Keratinocyte (primary cell): Measurements from ENCODE around the gene NPPC. TPM values are rescaled to one million over a fixed set of nuclear protein-coding genes. Genes with fewer than 3 reads are reported as not detected.

ENCODE experiments used
- DNase-seq: peaks from one replicate; pipeline ENCODE4 v3.0.0-alpha.2; 2011; ENCODE audit warnings: low read depth, missing footprints, low spot score
- FAIRE-seq: peaks from 2 replicates; lab custom pipeline; 2011; peaks lifted over from hg19 to GRCh38; lab: Jason Lieb, UNC
- H2AFZ ChIP-seq: 2 replicates; pipeline ENCODE4 v1.6.0; 2012; ENCODE audit warnings: low read length, control low read depth, inconsistent platforms; ENCODE audit not compliant: control insufficient read depth
- H3K27ac ChIP-seq: 2 replicates; pipeline ENCODE4 v1.5.1; 2011; ENCODE audit warnings: low read length; ENCODE audit not compliant: control insufficient read depth, insufficient read depth
- H3K27me3 ChIP-seq: 3 replicates; pipeline ENCODE4 v1.6.0; 2011; ENCODE audit warnings: low read length; ENCODE audit not compliant: control insufficient read depth, insufficient read depth; ENCODE audit errors: extremely low read depth
- H3K36me3 ChIP-seq, 2 experiments: 2 replicates in 1 of 2; 3 replicates in 1 of 2; pipeline ENCODE4 v1.5.1; 2011; ENCODE audit warnings: low read length in 2 of 2, mild to moderate bottlenecking in 1 of 2; ENCODE audit not compliant: control insufficient read depth in 2 of 2, insufficient read depth in 2 of 2; ENCODE audit errors: extremely low read depth in 1 of 2
- H3K4me1 ChIP-seq: 3 replicates; pipeline ENCODE4 v1.5.1; 2011; ENCODE audit warnings: low read length; ENCODE audit not compliant: control insufficient read depth, insufficient read depth; ENCODE audit errors: extremely low read depth
- H3K4me2 ChIP-seq: 3 replicates; pipeline ENCODE4 v1.6.0; 2011; ENCODE audit warnings: low read depth, low read length; ENCODE audit not compliant: control insufficient read depth, insufficient read depth; ENCODE audit errors: extremely low read depth
- H3K4me3 ChIP-seq, 3 experiments: fragments of 200-600 bp in 1 of 3; sonication (generic) in 1 of 3; 2 replicates in 2 of 3; 3 replicates in 1 of 3; pipeline ENCODE4 v1.5.1; 2011 to 2016; ENCODE audit warnings: low read length in 3 of 3, mild to moderate bottlenecking in 3 of 3, control low read depth in 2 of 3, inconsistent platforms in 1 of 3, low read depth in 1 of 3, mixed read lengths in 1 of 3, mixed run types in 1 of 3, moderate library complexity in 1 of 3; ENCODE audit not compliant: control insufficient read depth in 2 of 3, insufficient read depth in 2 of 3; ENCODE audit errors: extremely low read depth in 1 of 3
- H3K79me2 ChIP-seq: 2 replicates; pipeline ENCODE4 v1.6.0; 2012; ENCODE audit warnings: low read length; ENCODE audit not compliant: control insufficient read depth, insufficient read depth
- H3K9ac ChIP-seq: 3 replicates; pipeline ENCODE4 v1.6.0; 2011; ENCODE audit warnings: low read length; ENCODE audit not compliant: control insufficient read depth, insufficient read depth; ENCODE audit errors: extremely low read depth
- H3K9me1 ChIP-seq: 3 replicates; pipeline ENCODE4 v1.6.0; 2011; ENCODE audit warnings: low read length; ENCODE audit not compliant: control insufficient read depth, insufficient read depth; ENCODE audit errors: extremely low read depth
- H3K9me3 ChIP-seq: 2 replicates; pipeline ENCODE4 v1.5.1; 2012; ENCODE audit warnings: low read depth, low read length; ENCODE audit not compliant: control insufficient read depth
- H4K20me1 ChIP-seq: 3 replicates; pipeline ENCODE4 v1.6.0; 2011; ENCODE audit warnings: low read length; ENCODE audit not compliant: control insufficient read depth, insufficient read depth; ENCODE audit errors: extremely low read depth
- EZH2 ChIP-seq: IDR thresholded peaks from one replicate; pipeline ENCODE4 v1.6.1; 2012; ENCODE audit warnings: inconsistent platforms, mild to moderate bottlenecking, low read length, moderate library complexity
- dilution Hi-C: fragments of 300-500 bp; cut with MboI; formaldehyde crosslinking; loops from one replicate; pipeline ENCODE4 v1.7.0; 2020; ENCODE audit warnings: low sequenced_read_pairs; ENCODE audit not compliant: extremely low pct_ligation_motif_present
- polyA plus RNA-seq, 5 experiments: library from polyadenylated mRNA; depleted of rRNA in 3 of 5; stranded (reverse) in 3 of 5; stranded (forward) in 1 of 5; unstranded in 1 of 5; fragments of >200 nt; gene quantifications; 1 replicate in 1 of 5; 2 replicates in 3 of 5; 3 replicates in 1 of 5; pipeline versions ENCODE4 v1.2.1 to v1.2.3, GENCODE V29; 2011 to 2012; ENCODE audit warnings: missing spikeins in 2 of 5, low read depth in 1 of 5, low replicate concordance in 1 of 5
- TF ChIP-seq, protein P1 (sequence below), 3 experiments: IDR thresholded peaks in 1 of 3; conservative IDR thresholded peaks in 1 of 3; optimal IDR thresholded peaks in 1 of 3; 2 replicates in 2 of 3; 3 replicates in 1 of 3; pipeline versions ENCODE3 to v1.5.1; 2011; ENCODE audit warnings: low read length in 3 of 3, mild to moderate bottlenecking in 3 of 3, moderate library complexity in 2 of 3, control low read depth in 1 of 3, inconsistent platforms in 1 of 3; ENCODE audit not compliant: insufficient read depth in 2 of 3; ENCODE audit errors: extremely low read depth in 1 of 3

Gene NPPC
- polyA plus RNA-seq, 1 donor (not counting 4 experiments of a cell fraction or from before 2014, with no cell fraction given): not detected

DNA sequence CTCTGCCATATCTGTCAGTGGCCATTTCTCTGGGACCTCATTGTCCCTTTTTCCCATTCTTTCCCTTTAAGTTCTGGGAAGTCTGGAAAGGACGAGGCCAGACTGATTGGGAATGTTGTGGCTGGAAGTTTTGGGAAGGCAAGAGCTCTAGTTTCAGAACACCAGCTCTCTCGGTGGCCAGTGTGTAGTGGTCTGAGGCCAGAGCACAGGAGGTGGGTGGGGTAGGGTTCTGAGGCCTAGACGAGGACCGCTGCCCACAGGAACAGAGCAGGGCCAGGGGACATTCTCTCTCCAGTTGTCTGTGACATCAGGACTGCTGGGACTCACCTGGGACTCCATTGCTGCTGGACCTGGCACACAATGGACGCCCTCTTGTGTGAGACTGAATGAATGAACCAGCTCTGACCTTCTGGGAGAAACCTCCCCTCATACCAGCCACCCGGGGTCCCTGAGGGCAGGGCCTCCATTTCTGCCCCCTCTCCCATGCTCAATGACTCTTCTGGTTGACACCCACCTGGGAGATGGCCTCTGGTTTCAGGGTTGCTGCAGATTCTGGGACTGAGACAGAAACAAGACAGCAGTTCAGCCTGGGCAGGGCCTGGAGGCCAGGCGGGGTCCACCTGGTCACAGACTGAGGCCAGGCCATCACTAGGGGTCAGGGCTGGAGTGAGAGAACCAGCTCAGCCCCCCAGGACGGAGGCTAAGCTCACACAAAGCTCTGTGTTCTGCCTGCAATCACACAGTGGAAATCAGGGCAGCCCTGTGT is 8.4 kb upstream of the NPPC start:
- no peak overlapping the region for H3K4me2 ChIP-seq
- dilution Hi-C loops: no loop called here
- no peak overlapping the region for H3K4me3 ChIP-seq
- H3K36me3 ChIP-seq: no peaks in the 10 kb centered on the region
- H2AFZ ChIP-seq: no peak overlapping the region
- H3K27me3 ChIP-seq: peaks cover 17% of the 10 kb centered on the region
- FAIRE-seq (no peak), DNase-seq (no peak)
- H3K4me1 ChIP-seq: no peaks in the 10 kb centered on the region
- no peaks in the 10 kb centered on the region for H3K9me1 ChIP-seq
- no peak overlapping the region for H3K27ac ChIP-seq
- H3K9ac ChIP-seq: no peak overlapping the region
- no peaks in the 10 kb centered on the region for H3K79me2 ChIP-seq
- TF ChIP-seq, protein P1, sequence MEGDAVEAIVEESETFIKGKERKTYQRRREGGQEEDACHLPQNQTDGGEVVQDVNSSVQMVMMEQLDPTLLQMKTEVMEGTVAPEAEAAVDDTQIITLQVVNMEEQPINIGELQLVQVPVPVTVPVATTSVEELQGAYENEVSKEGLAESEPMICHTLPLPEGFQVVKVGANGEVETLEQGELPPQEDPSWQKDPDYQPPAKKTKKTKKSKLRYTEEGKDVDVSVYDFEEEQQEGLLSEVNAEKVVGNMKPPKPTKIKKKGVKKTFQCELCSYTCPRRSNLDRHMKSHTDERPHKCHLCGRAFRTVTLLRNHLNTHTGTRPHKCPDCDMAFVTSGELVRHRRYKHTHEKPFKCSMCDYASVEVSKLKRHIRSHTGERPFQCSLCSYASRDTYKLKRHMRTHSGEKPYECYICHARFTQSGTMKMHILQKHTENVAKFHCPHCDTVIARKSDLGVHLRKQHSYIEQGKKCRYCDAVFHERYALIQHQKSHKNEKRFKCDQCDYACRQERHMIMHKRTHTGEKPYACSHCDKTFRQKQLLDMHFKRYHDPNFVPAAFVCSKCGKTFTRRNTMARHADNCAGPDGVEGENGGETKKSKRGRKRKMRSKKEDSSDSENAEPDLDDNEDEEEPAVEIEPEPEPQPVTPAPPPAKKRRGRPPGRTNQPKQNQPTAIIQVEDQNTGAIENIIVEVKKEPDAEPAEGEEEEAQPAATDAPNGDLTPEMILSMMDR (optimal IDR thresholded peaks at IDR 0.05 in 1 of 3, IDR thresholded peaks at IDR 0.05 in 1 of 3, conservative IDR thresholded peaks at IDR 0.05 in 1 of 3; ENCODE audit: extremely low read depth in 1 of 3, insufficient read depth in 2 of 3, low read length in 3 of 3): no peak
- no peak for TF ChIP-seq EZH2
- H3K9me3 ChIP-seq: no peaks in the 10 kb centered on the region
- H4K20me1 ChIP-seq: no peaks in the 10 kb centered on the region

DNA sequence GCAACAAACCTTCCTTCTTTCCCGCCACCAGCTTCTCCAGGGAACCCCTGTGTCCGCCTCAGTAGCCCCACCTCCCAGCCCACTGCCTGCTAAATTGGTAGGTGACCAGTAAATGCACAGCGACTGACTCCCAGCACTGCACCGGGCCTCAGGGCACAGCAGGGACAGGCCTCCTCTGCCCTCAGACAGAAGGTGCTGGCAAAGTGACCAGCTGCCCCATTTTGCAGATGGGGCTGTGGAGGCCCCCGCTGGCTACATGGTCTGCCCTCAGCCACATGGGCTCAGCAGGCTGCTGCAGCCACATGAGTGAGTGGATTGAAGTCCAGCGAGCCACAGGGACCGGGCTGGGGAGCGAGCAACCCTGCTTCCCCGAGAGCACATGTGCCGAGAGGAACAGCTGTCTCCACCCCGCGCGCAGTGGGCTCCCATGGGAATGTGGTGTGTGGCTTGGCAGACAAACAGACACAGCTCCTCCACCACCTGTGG is 7.8 kb upstream of the NPPC start:
- no peak for FAIRE-seq
- H3K9me3 ChIP-seq: no peaks in the 10 kb centered on the region

More for the DNA sequence above, 7.8 kb upstream of the NPPC start:
- Histone ChIP-seq H3K27me3 (peaks cover 21% of the 10 kb centered on the region), H3K79me2 (no peaks in the 10 kb centered on the region), H3K27ac (no peak overlapping the region), H3K4me1 (no peaks in the 10 kb centered on the region), H3K9ac (no peak overlapping the region), H3K9me1 (no peaks in the 10 kb centered on the region), H2AFZ (no peak overlapping the region), H3K4me3 (no peak overlapping the region), H3K36me3 (no peaks in the 10 kb centered on the region), H3K4me2 (no peak overlapping the region), H4K20me1 (no peaks in the 10 kb centered on the region)
- dilution Hi-C loops: no loop called here
- no peak for DNase-seq
- TF ChIP-seq EZH2: no peak
- TF ChIP-seq, protein P1 (optimal IDR thresholded peaks at IDR 0.05 in 1 of 3, IDR thresholded peaks at IDR 0.05 in 1 of 3, conservative IDR thresholded peaks at IDR 0.05 in 1 of 3; ENCODE audit: extremely low read depth in 1 of 3, insufficient read depth in 2 of 3, low read length in 3 of 3): no peak
